Panc1 (cell line): Measurements from ENCODE around the gene MTMR2. TPM values are rescaled to one million over a fixed set of nuclear protein-coding genes. Genes with fewer than 3 reads are reported as not detected.
"Not testable (repeated sequence)": the region's sequence is repeated elsewhere in the genome, so short reads cannot be mapped to it uniquely, and the experiment has no call there.

Source experiments
- ATAC-seq: fragments of 200-7000 bp; cut with Tn5 transposase; 2 replicates; pipeline ENCODE4 v1.9.1; 2020; ENCODE audit warnings: mild to moderate bottlenecking, moderate library complexity
- BruUV-seq: library from RNA; stranded (reverse); fragments of 400-500 nt; replicated peaks from 2 replicates; lab custom pipeline; 2021; lab: Mats Ljungman, UMichigan
- CTCF ChIA-PET: fragments of 300-600 bp; sonication (Branson Sonifier 250); formaldehyde crosslinking; loops from one replicate; lab custom pipeline; 2022; ENCODE audit warnings: antibody characterized with exemption; lab: Charles Lee
- POLR2A ChIA-PET: fragments of 300-600 bp; sonication (Branson Sonifier 250); formaldehyde crosslinking; loops from one replicate; lab custom pipeline; 2022; ENCODE audit warnings: antibody characterized with exemption; lab: Charles Lee
- DNase-seq: peaks from one replicate; pipeline ENCODE4 v3.0.0-alpha.2; 2010; ENCODE audit warnings: low read depth, low spot score
- H3K27ac ChIP-seq: 2 replicates; pipeline ENCODE4 v1.5.1; 2011; ENCODE audit warnings: mild to moderate bottlenecking, low read length, inconsistent platforms
- H3K27me3 ChIP-seq: fragments of 200-500 bp; sonication (Bioruptor generic); 2 replicates; pipeline ENCODE4 v1.6.0; 2014; ENCODE audit warnings: low read length, inconsistent platforms; ENCODE audit not compliant: control insufficient read depth, insufficient read depth
- H3K36me3 ChIP-seq: fragments of 200-500 bp; sonication (Bioruptor generic); 2 replicates; pipeline ENCODE4 v1.5.1; 2014; ENCODE audit warnings: inconsistent platforms, mild to moderate bottlenecking, low read length, moderate library complexity; ENCODE audit not compliant: control insufficient read depth, insufficient read depth
- H3K4me1 ChIP-seq: 2 replicates; pipeline ENCODE4 v1.5.1; 2011; ENCODE audit warnings: inconsistent platforms, mild to moderate bottlenecking, low read length, moderate library complexity; ENCODE audit not compliant: control insufficient read depth, insufficient read depth
- H3K4me3 ChIP-seq, 2 experiments: 2 replicates each; pipeline ENCODE4 v1.5.1; 2011 to 2012; ENCODE audit warnings: low read depth in 2 of 2, low read length in 2 of 2, mild to moderate bottlenecking in 2 of 2, inconsistent platforms in 1 of 2, moderate library complexity in 1 of 2
- H3K9me3 ChIP-seq: fragments of 200-500 bp; sonication (Bioruptor generic); 2 replicates; pipeline ENCODE4 v1.5.1; 2014; ENCODE audit warnings: low read depth, mild to moderate bottlenecking, inconsistent platforms, low read length, moderate library complexity; ENCODE audit not compliant: control insufficient read depth, insufficient read depth
- CTCF ChIP-seq: fragments of 450-650 bp; IDR thresholded peaks from 2 replicates; pipeline ENCODE4 v1.5.1; 2017; ENCODE audit warnings: mild to moderate bottlenecking
- POLR2AphosphoS5 ChIP-seq: IDR thresholded peaks from 2 replicates; pipeline ENCODE4 v1.6.1; 2012; ENCODE audit warnings: mild to moderate bottlenecking, low read depth, low read length, moderate library complexity
- REST ChIP-seq, 2 experiments: IDR thresholded peaks; 2 replicates each; pipeline ENCODE4 v1.6.1; 2011 to 2012; ENCODE audit warnings: low read depth in 2 of 2, control low read depth in 1 of 2, low read length in 1 of 2, mild to moderate bottlenecking in 1 of 2, moderate library complexity in 1 of 2; ENCODE audit not compliant: insufficient read depth in 1 of 2
- SIN3A ChIP-seq: IDR thresholded peaks from 2 replicates; pipeline ENCODE4 v1.6.1; 2012; ENCODE audit warnings: low read depth, mild to moderate bottlenecking, low read length, moderate library complexity, borderline replicate concordance; ENCODE audit not compliant: insufficient read depth
- TCF7L2 ChIP-seq: IDR thresholded peaks from 2 replicates; pipeline ENCODE4 v1.6.1; 2011; ENCODE audit warnings: mild to moderate bottlenecking, low read depth, low read length, inconsistent platforms
- in situ Hi-C: cut with HindIII; loops from 2 replicates; pipeline ENCODE4 v1.10.0; 2016; ENCODE audit warnings: low sequenced_read_pairs, low pct_unique_long_range_greater_than_20kb
- intact Hi-C: fragments of 100-400 bp; cut with micrococcal nuclease; formaldehyde crosslinking; loops from one replicate; pipeline ENCODE4 v1.10.0; 2022; ENCODE audit not compliant: unreplicated experiment
- total RNA-seq: library from RNA; stranded (reverse); gene quantifications from one replicate; pipeline ENCODE4 v1.2.1, GENCODE V29; 2021; ENCODE audit not compliant: unreplicated experiment

MTMR2 gene
- total RNA-seq, 1 experiment from 2014 or later: 44.8 TPM

DNA sequence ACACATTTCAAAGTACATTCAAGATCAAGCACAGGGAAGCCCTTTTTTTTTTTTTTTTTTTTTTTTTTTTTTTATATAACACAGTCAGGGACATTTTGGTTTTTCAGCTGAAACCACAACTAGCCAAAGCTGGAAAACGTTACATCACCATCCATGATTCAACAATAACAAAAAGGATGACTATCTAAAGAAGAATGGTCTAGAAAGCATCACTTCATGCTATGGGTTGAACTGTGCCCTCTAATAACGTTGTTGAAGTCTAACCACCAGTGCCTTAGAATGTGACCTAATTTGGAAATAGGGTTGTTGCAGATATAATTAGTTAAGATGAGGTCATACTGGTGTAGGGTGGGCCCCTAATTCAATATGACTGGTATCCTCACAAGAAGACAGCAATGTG lies 46.6 kb downstream of the MTMR2 start:
- CTCF ChIA-PET: no interaction called here
- ATAC-seq: no peak
- Histone ChIP-seq H3K27ac (no peak overlapping the region), H3K27me3 (no peaks in the 10 kb centered on the region), H3K4me3 (no peak overlapping the region), H3K36me3 (no peaks in the 10 kb centered on the region), H3K9me3 (no peaks in the 10 kb centered on the region), H3K4me1 (no peaks in the 10 kb centered on the region)
- in situ Hi-C loops (no loop called here), intact Hi-C loops (no loop called here)
- BruUV-seq: no TSS peak
- no peak for DNase-seq
- POLR2A ChIA-PET: no interaction called here
- TF ChIP-seq CTCF (no peak), TCF7L2 (no peak), SIN3A (no peak), REST (IDR thresholded peaks at IDR 0.05; ENCODE audit: insufficient read depth in 1 of 2, low read depth in 2 of 2, low read length in 1 of 2) (no peak), POLR2AphosphoS5 (no peak)

- intact Hi-C loops, POLR2A ChIA-PET, H3K4me3 ChIP-seq, H3K27me3 ChIP-seq, ATAC-seq, H3K9me3 ChIP-seq, H3K27ac ChIP-seq, BruUV-seq, H3K36me3 ChIP-seq, CTCF ChIA-PET, in situ Hi-C loops, H3K4me1 ChIP-seq, DNase-seq: not testable (repeated sequence)
Observed at GRCh38 chr11:95870877-95871276, 53.0 kb downstream of the MTMR2 start.

DNA sequence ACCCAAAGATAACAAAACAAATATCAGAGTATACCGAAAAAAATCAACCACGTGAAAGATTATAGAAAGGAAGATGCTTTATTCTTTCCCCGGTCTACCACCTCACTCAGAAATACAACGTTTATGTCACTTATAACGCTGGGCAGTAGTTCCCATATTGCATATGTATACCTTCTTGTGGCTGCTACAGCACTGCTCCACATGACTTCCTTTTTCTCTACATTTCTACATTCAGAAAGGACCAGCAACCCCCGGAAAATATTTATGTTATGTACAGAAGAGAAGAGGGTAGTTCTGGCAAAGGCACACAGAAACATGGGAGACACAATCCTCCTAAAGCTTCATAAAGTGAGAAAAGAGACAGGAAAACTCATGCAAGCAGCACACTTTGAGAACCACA lies 56.8 kb downstream of the MTMR2 start:
- CTCF ChIA-PET: no interaction called here
- Histone ChIP-seq H3K27ac (no peak overlapping the region), H3K4me1 (no peaks in the 10 kb centered on the region), H3K4me3 (no peak overlapping the region), H3K9me3 (no peaks in the 10 kb centered on the region), H3K36me3 (no peaks in the 10 kb centered on the region; the same call in 1 of the 2 replicates), H3K27me3 (no peaks in the 10 kb centered on the region)
- no peak for DNase-seq
- BruUV-seq: no TSS peak
- intact Hi-C loops (no loop called here), in situ Hi-C loops (no loop called here)
- POLR2A ChIA-PET: no interaction called here
- no peak for ATAC-seq
- TF ChIP-seq TCF7L2 (no peak), POLR2AphosphoS5 (no peak), CTCF (no peak), SIN3A (no peak), REST (IDR thresholded peaks at IDR 0.05; ENCODE audit: insufficient read depth in 1 of 2, low read depth in 2 of 2, low read length in 1 of 2) (no peak)
